GM21381 (cell line): ENCODE data around the gene HCFC1.
A peak's percentile ranks its signal among the peaks of the same experiment; 100 is the strongest.

Source experiments
- ATAC-seq: cut with Tn5 transposase; IDR thresholded peaks from one replicate; pipeline ENCODE4 v1.9.1; 2021; ENCODE audit warnings: mild to moderate bottlenecking, moderate library complexity; ENCODE audit not compliant: unreplicated experiment

Gene HCFC1

GRCh38 chrX:153960077-153960476 lies 11.5 kb downstream of the HCFC1 start:
- no peak for ATAC-seq

GRCh38 chrX:153959649-153960048 lies 12.0 kb downstream of the HCFC1 start:
- ATAC-seq: no peak

DNA sequence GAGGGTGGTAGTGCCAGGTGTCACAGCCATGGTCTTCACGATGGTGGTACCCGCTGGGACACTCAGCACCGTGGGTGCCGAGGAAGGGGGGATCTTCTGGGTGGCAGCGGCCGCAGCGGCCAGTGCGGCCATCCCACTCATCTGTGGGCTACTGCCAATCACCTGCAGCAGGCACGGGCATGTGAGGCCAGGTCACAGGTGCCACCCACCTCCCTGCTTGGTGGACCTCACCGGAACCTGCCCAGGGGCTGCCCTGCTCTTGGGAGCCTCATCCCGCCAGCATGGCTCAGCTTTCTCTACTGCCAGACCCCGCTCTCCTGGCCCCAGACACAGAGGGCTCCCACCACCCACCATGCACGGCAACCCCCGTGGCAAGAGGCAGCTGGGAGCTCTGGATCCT lies 13.0 kb downstream of the HCFC1 start:
- ATAC-seq: no peak

DNA sequence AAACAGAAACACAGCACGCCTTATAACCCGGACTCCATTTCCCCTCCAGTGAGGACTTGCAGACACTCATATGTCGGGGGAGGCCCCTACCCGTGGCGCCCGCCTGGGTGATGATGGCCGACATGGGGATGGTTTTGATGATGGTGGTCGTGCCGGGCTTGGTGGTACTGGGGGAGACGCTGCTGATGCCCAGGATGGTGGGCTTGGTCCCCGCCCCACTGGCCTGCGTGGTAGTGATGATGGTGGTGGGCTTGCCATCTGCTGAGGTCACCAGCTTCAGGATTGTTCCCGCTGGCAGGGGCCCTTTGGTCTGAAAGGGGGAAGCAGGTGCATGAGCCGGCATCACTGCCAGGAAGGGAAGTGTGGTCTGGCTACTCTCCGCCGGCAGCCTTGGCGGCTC lies 14.4 kb downstream of the HCFC1 start:
- no peak for ATAC-seq

DNA sequence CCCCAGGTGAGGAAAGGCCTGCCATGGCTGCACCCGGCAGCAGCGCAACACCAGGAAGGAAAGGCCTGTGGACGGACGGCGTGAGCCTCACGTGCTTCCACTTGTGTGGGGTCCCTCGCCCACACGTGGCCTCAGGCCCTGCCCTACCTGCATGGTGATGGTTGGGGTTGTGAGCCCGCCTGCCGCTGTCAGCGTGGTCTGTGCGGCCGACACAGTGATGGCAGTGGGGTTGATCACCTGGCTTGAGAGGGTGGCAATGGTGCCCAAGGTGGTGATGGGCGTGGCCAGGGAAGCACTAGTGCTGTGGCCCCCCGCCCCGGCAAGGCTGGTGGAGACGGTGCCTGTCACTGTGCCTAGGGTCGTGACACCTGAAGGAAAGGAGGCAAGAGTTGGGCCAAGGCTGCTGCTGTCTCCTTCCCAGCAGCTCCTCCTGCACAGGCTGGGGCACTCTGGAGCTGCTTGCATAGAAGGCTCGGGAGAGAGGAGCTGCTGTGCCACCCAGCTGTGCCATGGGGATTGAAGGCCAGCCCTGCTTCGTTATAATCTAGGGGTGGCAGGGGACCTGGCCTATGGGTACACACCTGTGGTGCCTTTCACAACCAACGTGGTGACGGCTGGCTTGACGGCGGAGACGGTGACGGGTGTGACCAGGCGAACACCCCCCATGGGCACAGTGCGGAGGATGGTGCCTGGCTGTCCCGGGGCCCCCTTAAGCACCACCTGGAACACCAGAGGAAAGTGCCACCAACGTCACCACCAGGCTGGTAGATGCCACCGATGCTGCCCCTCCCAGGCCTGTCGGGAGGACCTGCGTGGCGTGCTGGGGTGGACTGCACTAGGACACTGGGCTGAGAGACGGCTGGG lies 15.3 kb downstream of the HCFC1 start:
- ATAC-seq: no peak

GRCh38 chrX:153955228-153955732 lies 16.3 kb downstream of the HCFC1 start:
- ATAC-seq: no peak

DNA sequence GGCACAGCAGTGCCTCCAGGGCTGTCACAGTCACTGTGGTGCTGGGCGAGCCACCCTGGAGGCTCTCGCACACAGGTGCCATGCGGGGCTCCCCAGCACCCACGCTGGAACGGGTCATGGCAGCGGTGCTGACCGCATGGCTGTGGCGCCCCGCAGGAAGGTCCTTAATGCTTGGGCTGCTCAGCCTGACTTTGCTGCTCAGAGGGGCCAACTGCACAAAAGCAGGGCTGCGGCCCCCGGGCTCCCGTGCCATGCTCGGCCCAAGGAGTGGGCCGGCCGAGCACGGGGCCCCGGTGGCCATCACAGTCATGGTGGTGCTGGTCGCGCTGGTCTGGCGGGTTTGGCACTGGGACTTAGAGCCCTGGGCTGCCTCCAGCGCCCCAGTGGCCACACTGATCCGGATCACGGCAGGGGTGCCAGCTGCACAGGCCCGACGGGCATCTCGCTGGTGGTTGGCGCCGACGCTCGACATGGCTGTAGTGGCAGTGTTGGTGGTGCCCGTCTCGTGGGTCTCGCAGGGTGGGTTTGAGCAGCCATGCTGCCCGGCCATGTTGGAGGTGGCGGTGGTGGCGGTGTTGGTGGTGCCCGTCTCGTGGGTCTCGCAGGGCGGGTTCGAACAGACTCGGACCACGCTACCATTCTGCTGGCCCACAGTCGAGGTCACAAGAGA lies 16.9 kb downstream of the HCFC1 start:
- no peak for ATAC-seq

- ATAC-seq: no peak
Measured at GRCh38 chrX:153953892-153954557, 17.6 kb downstream of the HCFC1 start.

- no peak for ATAC-seq
Measured at GRCh38 chrX:153953342-153953830, 18.2 kb downstream of the HCFC1 start.

DNA sequence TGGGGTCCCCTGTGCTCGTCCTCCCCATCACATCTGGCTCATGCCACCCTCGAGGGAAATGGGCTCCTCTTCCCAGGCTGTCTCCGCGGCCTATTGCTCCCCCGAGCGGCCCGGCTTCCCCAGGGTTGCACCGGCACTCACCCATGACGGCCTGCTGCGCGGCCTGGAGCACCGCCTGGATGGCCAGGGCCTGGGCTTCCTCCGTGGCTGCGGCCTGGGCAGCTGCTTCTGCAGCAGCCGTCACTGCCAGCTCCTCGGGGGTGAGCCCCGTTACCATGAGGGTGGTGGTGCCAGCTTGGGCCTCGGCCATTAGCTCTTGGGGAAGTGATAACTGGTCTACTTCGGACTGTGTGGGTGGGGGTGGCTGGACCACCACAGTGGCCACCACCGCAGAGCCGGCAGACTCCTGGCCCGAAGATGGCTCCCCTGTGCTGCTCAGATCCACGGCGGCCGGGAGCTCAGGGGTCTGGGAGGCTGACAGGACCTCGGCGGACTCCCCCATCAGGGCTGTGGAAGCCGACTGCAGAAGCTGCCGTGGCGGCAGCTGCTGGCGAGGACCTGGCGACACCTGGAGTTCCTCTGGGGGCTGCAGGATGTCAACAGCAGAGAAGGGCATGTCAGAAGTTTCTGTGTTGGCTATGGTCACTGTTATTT lies 19.1 kb downstream of the HCFC1 start:
- ATAC-seq: no peak

DNA sequence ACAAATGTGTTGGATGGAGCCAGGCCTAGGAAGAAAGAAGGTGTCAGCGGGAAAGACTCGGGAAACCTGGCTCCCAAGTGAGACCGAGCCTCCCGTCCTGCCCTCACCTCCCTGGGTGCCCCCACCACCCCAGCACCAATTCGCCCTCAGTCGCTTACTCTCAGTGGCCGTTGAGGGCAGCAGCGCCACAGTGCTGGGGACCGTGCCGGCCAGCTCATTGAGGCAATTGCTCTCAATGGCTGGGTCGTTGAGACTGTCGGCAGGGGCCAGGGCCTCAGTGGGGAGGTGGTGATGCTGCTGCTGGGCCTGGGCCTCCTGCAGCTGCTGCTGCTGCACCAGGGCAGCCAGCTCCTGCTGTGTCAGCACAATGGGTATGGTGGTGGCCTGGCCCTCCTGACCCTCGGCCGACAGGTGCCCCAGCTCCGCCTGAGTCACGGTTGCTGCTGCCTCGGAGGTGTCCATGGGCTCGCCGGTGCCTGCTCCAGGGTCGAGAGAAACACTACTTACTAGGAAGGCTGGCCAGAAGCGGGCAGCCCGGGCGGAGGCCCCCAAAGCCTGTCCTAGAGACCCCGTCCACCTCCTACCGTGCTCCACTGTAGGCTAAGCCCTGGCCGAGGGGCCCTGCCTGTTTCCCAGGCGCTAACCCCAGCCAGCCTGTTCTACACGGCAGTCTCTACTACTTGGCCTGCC lies 19.8 kb downstream of the HCFC1 start:
- ATAC-seq: no peak

- ATAC-seq: no peak
Measured at GRCh38 chrX:153950127-153950526, 21.5 kb downstream of the HCFC1 start.

DNA sequence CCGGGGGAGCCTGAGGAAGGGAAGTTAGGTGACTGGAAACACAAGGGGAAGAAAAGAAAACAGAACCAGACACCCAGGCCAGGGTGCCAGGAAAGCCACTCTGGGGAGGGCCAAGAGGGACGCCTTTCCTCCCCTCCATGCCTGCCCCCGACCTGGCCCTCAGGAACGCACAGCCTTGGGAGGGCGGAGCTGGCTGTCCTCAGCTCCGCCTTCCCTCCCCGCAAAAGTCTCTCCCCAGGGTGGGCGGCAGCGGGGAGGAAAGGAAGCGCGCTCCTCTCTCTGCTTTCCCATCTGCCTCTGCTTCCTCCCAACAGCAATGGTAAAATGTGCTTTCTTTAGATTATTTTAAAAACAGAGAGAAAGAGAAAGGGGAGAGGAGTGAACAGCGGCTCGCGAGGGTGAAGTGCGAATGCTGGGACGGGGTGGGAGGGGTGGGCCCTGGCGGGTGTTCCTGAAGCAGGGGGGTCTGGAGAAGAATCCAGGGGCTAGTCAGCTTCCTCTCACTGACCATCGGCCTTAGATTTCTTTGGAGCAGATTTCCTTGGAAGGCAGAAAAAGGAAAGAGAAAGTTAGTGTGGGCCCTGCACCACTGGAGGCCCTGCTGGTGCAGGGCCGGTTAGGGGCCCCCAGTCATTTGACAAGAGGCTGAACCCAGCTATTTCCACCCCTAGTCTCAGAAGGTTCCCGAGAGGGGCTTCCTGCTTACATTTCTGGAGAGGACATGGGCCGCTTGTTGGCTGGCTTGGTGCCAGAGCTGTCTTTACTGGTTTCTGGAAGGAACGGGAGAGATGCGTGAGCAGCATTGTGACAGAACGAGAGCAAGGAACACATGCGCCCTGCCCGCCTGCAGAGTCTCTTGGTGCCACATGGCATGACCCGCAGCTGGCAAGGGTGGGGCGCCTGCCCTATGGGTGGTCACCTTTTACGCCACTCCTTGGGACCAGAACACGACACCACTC lies 22.5 kb downstream of the HCFC1 start:
- no peak for ATAC-seq

- no peak for ATAC-seq
Measured at GRCh38 chrX:153948002-153948466, 23.6 kb downstream of the HCFC1 start.

DNA sequence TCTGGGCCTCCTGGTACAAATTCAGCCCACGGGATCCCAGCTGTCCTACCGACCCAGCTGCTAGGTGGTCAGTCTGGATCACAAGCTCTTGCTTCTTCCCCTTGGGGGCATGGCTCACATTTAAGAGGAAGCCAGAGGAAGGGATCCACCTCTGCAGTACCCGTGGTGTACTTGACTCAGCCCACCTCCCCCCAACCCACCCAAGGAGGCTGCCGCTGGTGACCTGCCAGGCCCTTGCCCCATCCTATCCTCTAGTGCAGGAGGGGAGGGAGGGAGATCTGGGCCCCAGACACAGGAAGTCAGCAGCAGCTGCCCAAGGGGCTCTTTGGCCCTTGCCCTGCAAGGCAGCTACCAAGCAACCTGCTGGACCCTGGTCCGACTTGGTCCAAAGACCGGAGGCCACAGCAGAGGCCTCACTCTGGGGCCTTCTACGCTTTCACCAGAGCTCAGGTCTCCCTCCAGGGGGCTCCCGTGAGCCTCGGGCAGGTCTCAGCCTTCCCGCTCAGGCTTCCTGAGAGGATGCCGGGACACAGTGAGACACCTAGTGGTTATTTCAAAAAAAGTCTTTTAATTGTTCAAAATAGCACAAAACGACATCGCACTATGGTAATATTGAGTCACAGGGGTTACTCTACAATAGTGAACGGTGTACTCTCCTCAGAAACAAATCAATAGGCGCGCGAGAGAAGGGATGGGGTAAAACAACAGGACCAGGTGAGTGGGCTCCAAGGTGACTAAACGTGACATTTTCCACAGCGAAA lies 24.4 kb downstream of the HCFC1 start:
- ATAC-seq: peak; percentile 71

GRCh38 chrX:153945956-153946943 lies 25.4 kb downstream of the HCFC1 start:
- no peak for ATAC-seq

DNA sequence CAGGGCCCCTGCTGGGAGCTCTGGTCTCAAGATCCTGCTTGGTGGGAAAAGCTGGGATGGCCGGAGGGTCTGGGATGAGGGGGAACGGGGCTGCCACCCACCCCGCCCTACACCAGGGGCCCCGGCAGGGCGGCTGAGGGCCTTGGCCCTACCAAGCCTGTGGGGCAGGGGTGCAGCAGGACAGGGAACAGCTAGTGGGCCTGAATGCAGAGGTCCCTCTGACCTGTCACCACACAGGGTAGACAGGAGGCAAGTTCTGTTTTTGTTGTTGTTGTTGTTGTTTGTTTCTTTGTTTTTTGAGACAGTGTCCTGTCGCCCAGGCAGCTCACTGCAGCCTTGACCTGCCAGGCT lies 26.8 kb downstream of the HCFC1 start:
- no peak for ATAC-seq
